HepG2 (cell line): Measurements from ENCODE around the gene AQP11. TPM values are rescaled to one million over a fixed set of nuclear protein-coding genes. Genes with fewer than 3 reads are reported as not detected.
A peak's percentile ranks its signal among the peaks of the same experiment; 100 is the strongest.

Experiments used
- NFATC3 ChIP-seq: sonication (generic); formaldehyde crosslinking; IDR thresholded peaks from 2 replicates; pipeline ENCODE4 v1.5.1; 2020; ENCODE audit warnings: mild to moderate bottlenecking, missing genetic modification reagents
- NFKB2 ChIP-seq: sonication (generic); formaldehyde crosslinking; IDR thresholded peaks from 2 replicates; pipeline ENCODE4 v1.4.0; 2020; ENCODE audit warnings: missing genetic modification reagents, borderline replicate concordance
- ZBTB7A ChIP-seq: sonication (generic); formaldehyde crosslinking; IDR thresholded peaks from 2 replicates; pipeline ENCODE4 v1.8.0; 2022; ENCODE audit warnings: mild to moderate bottlenecking, missing genetic modification reagents
- ZMYM3 ChIP-seq: sonication (generic); formaldehyde crosslinking; IDR thresholded peaks from 2 replicates; pipeline ENCODE4 v1.5.1; 2020; ENCODE audit warnings: mild to moderate bottlenecking, missing genetic modification reagents
- ZNF121 ChIP-seq: sonication (generic); formaldehyde crosslinking; IDR thresholded peaks from 2 replicates; pipeline ENCODE4 v1.5.0; 2020; ENCODE audit warnings: mild to moderate bottlenecking, missing genetic modification reagents
- ZNF136 ChIP-seq: sonication (generic); formaldehyde crosslinking; IDR thresholded peaks from 2 replicates; pipeline ENCODE4 v1.8.1; 2022; ENCODE audit warnings: low read depth, mild to moderate bottlenecking, moderate library complexity, missing genetic modification reagents
- ZNF30 ChIP-seq: sonication (generic); formaldehyde crosslinking; IDR thresholded peaks from 2 replicates; pipeline ENCODE4 v1.5.0; 2020; ENCODE audit warnings: mild to moderate bottlenecking, missing genetic modification reagents
- ZNF660 ChIP-seq: sonication (generic); formaldehyde crosslinking; IDR thresholded peaks from 2 replicates; pipeline ENCODE4 v1.5.1; 2020; ENCODE audit warnings: mild to moderate bottlenecking, low read depth, missing genetic modification reagents, borderline replicate concordance
- ZNF720 ChIP-seq: sonication (generic); formaldehyde crosslinking; IDR thresholded peaks from 2 replicates; pipeline ENCODE4 v1.4.0; 2020; ENCODE audit warnings: missing genetic modification reagents
- ZNF781 ChIP-seq: sonication (generic); formaldehyde crosslinking; IDR thresholded peaks from 2 replicates; pipeline ENCODE4 v1.5.1; 2020; ENCODE audit warnings: borderline replicate concordance, mild to moderate bottlenecking, missing genetic modification reagents; ENCODE audit errors: not compliant biosample characterization
- ZNF782 ChIP-seq: sonication (generic); formaldehyde crosslinking; IDR thresholded peaks from 2 replicates; pipeline ENCODE4 v1.4.0; 2020; ENCODE audit warnings: missing genetic modification reagents, mild to moderate bottlenecking, borderline replicate concordance
- polyA plus RNA-seq, 8 experiments: library from polyadenylated mRNA; depleted of rRNA in 3 of 8; stranded (reverse) in 7 of 8; unstranded in 1 of 8; fragments of >200 nt; fragmentation: Illumina TruSeq in 4 of 8; extraction: Trizol in 4 of 8; gene quantifications; 2 replicates each; pipeline versions ENCODE4 v1.2.1 to v1.2.3, GENCODE V29; 2011 to 2016; ENCODE audit warnings: low read depth in 4 of 8, missing spikeins in 1 of 8, mixed read lengths in 1 of 8; ENCODE audit not compliant: insufficient read depth in 1 of 8
- total RNA-seq, 5 experiments: library from RNA; depleted of rRNA; stranded (reverse); fragments of >200 nt; fragmentation: Illumina TruSeq; extraction: Trizol; gene quantifications; 2 replicates each; pipeline ENCODE4 v1.2.3, GENCODE V29; 2016; ENCODE audit warnings: low read depth in 1 of 5
- TF ChIP-seq, protein P1 (sequence below): IDR thresholded peaks from 2 replicates; pipeline ENCODE4 v1.6.1; 2018; ENCODE audit warnings: missing genetic modification reagents, mild to moderate bottlenecking, missing compliant biosample characterization
- TF ChIP-seq, protein P2 (sequence below): sonication (generic); formaldehyde crosslinking; IDR thresholded peaks from 2 replicates; pipeline ENCODE4 v1.4.0; 2020; ENCODE audit warnings: mild to moderate bottlenecking, missing genetic modification reagents
- TF ChIP-seq, protein P3 (sequence below): sonication (generic); formaldehyde crosslinking; IDR thresholded peaks from 2 replicates; pipeline ENCODE4 v1.8.0; 2022; ENCODE audit warnings: mild to moderate bottlenecking, missing genetic modification reagents, moderate library complexity
- TF ChIP-seq, protein P4 (sequence below): sonication (generic); formaldehyde crosslinking; IDR thresholded peaks from 2 replicates; pipeline ENCODE4 v1.4.0; 2020; ENCODE audit warnings: mild to moderate bottlenecking, missing genetic modification reagents
- TF ChIP-seq, protein P5 (sequence below): sonication (generic); IDR thresholded peaks from 2 replicates; pipeline ENCODE4 v1.6.1; 2016; ENCODE audit warnings: low read depth, borderline replicate concordance
- TF ChIP-seq, protein P6 (sequence below): sonication (generic); formaldehyde crosslinking; IDR thresholded peaks from 2 replicates; pipeline ENCODE4 v1.5.1; 2020; ENCODE audit warnings: mild to moderate bottlenecking, missing genetic modification reagents, moderate library complexity
- TF ChIP-seq, protein P7 (sequence below): sonication (generic); formaldehyde crosslinking; conservative IDR thresholded peaks from 2 replicates; pipeline ENCODE4 v1.8.1; 2023; ENCODE audit warnings: missing genetic modification reagents

The AQP11 gene
- total and polyA plus RNA-seq, 2 of the 13 experiments (the other 11 are each of a cell fraction or from before 2014, with no cell fraction given) = 10.4 to 15.3 TPM

DNA sequence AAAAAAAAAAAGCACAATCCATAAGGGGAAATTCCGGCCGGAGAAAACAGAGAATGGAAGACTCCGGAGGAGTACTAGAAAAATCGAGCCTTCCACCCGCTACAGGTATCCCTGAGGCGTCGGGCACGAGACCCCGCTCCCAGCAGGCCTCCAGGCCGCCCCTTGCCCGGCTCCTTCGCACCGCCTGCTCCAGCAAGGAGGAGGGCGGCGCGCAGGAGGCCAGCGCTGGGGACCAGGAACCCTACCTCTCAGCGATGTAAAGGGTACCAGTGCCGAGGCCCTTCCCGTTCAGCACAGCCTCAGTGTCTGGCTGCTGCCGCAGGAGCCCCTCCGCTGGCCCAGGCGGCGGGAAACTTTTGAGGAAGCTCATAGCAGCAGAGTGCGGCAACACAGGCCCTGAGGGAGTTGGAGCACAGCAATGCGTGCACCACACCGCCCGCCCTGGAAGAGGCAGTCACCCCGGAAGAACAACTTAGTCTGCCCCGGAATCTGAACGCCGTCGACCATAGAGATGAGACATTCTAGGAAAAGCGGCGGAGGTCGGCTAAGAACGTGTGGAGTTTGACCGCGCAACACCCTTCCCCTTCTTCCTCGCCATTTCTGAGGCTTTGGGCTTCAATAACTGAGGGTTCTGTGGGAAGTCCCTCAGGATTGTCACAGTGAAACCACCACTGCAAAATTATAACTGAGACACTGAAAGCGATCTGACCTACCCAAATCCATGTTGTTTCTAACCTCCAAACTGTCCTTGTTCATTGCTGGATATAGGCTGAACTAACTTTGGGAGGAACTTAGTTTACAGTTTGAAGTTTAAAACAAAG, 47.8 kb downstream of the AQP11 start, which contains the start of gene CLNS1A (continued):
- TF ChIP-seq ZNF660 (CRISPR knock-in tag) (no peak), ZNF30 (CRISPR knock-in tag) (0 out of 2 replicates have a peak, but pooled peaks have one; percentile 74), ZNF121 (CRISPR knock-in tag) (no peak; the same call in 1 of the 2 replicates), ZNF720 (CRISPR knock-in tag) (no peak), NFKB2 (CRISPR knock-in tag) (peak; percentile 93), ZMYM3 (CRISPR knock-in tag) (peak; percentile 65; the same call in 1 of the 2 replicates), ZNF136 (peak; percentile 83; the same call in 1 of the 2 replicates), ZNF781 (CRISPR knock-in tag) (peak; percentile 86), NFATC3 (CRISPR knock-in tag) (0 out of 2 replicates have a peak, but pooled peaks have one; percentile 45), ZBTB7A (CRISPR knock-in tag) (no peak), ZNF782 (peak; percentile 69; the same call in 1 of the 2 replicates)
- TF ChIP-seq, protein P1, sequence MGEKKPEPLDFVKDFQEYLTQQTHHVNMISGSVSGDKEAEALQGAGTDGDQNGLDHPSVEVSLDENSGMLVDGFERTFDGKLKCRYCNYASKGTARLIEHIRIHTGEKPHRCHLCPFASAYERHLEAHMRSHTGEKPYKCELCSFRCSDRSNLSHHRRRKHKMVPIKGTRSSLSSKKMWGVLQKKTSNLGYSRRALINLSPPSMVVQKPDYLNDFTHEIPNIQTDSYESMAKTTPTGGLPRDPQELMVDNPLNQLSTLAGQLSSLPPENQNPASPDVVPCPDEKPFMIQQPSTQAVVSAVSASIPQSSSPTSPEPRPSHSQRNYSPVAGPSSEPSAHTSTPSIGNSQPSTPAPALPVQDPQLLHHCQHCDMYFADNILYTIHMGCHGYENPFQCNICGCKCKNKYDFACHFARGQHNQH (CRISPR knock-in tag) = peak; percentile 95
- TF ChIP-seq, protein P2, sequence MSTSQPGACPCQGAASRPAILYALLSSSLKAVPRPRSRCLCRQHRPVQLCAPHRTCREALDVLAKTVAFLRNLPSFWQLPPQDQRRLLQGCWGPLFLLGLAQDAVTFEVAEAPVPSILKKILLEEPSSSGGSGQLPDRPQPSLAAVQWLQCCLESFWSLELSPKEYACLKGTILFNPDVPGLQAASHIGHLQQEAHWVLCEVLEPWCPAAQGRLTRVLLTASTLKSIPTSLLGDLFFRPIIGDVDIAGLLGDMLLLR (CRISPR knock-in tag) = 0 out of 2 replicates have a peak, but pooled peaks have one; percentile 57
- TF ChIP-seq, protein P3, sequence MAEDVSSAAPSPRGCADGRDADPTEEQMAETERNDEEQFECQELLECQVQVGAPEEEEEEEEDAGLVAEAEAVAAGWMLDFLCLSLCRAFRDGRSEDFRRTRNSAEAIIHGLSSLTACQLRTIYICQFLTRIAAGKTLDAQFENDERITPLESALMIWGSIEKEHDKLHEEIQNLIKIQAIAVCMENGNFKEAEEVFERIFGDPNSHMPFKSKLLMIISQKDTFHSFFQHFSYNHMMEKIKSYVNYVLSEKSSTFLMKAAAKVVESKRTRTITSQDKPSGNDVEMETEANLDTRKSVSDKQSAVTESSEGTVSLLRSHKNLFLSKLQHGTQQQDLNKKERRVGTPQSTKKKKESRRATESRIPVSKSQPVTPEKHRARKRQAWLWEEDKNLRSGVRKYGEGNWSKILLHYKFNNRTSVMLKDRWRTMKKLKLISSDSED (CRISPR knock-in tag) = no peak
- TF ChIP-seq, protein P4, sequence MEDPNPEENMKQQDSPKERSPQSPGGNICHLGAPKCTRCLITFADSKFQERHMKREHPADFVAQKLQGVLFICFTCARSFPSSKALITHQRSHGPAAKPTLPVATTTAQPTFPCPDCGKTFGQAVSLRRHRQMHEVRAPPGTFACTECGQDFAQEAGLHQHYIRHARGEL (CRISPR knock-in tag) = no peak
- TF ChIP-seq, protein P5, sequence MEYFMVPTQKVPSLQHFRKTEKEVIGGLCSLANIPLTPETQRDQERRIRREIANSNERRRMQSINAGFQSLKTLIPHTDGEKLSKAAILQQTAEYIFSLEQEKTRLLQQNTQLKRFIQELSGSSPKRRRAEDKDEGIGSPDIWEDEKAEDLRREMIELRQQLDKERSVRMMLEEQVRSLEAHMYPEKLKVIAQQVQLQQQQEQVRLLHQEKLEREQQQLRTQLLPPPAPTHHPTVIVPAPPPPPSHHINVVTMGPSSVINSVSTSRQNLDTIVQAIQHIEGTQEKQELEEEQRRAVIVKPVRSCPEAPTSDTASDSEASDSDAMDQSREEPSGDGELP = no peak
- TF ChIP-seq, protein P6, sequence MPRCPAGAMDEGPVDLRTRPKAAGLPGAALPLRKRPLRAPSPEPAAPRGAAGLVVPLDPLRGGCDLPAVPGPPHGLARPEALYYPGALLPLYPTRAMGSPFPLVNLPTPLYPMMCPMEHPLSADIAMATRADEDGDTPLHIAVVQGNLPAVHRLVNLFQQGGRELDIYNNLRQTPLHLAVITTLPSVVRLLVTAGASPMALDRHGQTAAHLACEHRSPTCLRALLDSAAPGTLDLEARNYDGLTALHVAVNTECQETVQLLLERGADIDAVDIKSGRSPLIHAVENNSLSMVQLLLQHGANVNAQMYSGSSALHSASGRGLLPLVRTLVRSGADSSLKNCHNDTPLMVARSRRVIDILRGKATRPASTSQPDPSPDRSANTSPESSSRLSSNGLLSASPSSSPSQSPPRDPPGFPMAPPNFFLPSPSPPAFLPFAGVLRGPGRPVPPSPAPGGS (CRISPR knock-in tag) = peak; percentile 59; the same call in 1 of the 2 replicates
- TF ChIP-seq, protein P7, sequence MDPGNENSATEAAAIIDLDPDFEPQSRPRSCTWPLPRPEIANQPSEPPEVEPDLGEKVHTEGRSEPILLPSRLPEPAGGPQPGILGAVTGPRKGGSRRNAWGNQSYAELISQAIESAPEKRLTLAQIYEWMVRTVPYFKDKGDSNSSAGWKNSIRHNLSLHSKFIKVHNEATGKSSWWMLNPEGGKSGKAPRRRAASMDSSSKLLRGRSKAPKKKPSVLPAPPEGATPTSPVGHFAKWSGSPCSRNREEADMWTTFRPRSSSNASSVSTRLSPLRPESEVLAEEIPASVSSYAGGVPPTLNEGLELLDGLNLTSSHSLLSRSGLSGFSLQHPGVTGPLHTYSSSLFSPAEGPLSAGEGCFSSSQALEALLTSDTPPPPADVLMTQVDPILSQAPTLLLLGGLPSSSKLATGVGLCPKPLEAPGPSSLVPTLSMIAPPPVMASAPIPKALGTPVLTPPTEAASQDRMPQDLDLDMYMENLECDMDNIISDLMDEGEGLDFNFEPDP (CRISPR knock-in tag) = 0 out of 2 replicates have a peak, but pooled peaks have one; percentile 83
